Stomach (tissue), 4 donors: Measurements from ENCODE around the gene WDR53.
"Not testable (repeated sequence)": the region's sequence is repeated elsewhere in the genome, so short reads cannot be mapped to it uniquely, and the experiment has no call there.

ENCODE experiments used
- POLR2A ChIP-seq, 4 donors: fragments of 450-650 bp; IDR thresholded peaks; one replicate each; pipeline ENCODE4 v1.6.1; 2016; ENCODE audit warnings: antibody characterized with exemption in 4 of 4, control low read depth in 2 of 4, mild to moderate bottlenecking in 1 of 4, moderate library complexity in 1 of 4
- TF ChIP-seq, protein P1 (sequence below), 7 experiments: fragments of 450-650 bp in 4 of 7; fragments of 200-600 bp in 3 of 7; sonication (generic) in 3 of 7; IDR thresholded peaks; one replicate each; pipeline ENCODE4 v1.5.1; 2016 to 2019; ENCODE audit warnings: antibody characterized with exemption in 7 of 7, control low read depth in 2 of 7, mild to moderate bottlenecking in 1 of 7

DNA sequence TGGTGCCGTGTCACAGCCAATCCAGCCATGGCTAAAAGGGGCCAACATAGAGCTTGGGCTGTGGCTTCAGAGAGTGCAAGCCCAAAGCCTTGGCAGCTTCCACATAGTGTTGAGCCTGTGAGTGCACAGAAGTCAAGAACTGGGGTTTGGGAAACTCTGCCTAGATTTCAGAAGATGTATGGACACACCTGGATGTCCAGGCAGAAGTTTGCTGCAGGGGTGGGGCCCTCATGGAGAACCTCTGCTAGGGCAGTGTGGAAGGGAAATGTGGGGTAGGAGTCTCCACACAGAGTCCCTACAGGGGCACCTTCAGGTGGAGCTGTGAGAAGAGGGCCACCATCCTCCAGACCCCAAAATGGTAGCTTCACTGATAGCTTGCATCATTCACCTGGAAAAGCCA is 19.0 kb downstream of the WDR53 start:
- TF ChIP-seq, protein P1, sequence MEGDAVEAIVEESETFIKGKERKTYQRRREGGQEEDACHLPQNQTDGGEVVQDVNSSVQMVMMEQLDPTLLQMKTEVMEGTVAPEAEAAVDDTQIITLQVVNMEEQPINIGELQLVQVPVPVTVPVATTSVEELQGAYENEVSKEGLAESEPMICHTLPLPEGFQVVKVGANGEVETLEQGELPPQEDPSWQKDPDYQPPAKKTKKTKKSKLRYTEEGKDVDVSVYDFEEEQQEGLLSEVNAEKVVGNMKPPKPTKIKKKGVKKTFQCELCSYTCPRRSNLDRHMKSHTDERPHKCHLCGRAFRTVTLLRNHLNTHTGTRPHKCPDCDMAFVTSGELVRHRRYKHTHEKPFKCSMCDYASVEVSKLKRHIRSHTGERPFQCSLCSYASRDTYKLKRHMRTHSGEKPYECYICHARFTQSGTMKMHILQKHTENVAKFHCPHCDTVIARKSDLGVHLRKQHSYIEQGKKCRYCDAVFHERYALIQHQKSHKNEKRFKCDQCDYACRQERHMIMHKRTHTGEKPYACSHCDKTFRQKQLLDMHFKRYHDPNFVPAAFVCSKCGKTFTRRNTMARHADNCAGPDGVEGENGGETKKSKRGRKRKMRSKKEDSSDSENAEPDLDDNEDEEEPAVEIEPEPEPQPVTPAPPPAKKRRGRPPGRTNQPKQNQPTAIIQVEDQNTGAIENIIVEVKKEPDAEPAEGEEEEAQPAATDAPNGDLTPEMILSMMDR (IDR thresholded peaks at IDR 0.05) = not testable (repeated sequence)
- TF ChIP-seq POLR2A (IDR thresholded peaks at IDR 0.05) = not testable (repeated sequence)
